ENCODE results near the gene CXXC5.

Gene CXXC5

GRCh38 chr5:139682016-139682975 is 34.1 kb downstream of the CXXC5 start:
- no peak for DNase-seq

GRCh38 chr5:139683295-139684271 is 35.4 kb downstream of the CXXC5 start:
- DNase-seq, result no peak

- no peak for DNase-seq
Measured at GRCh38 chr5:139684350-139684880, 36.3 kb downstream of the CXXC5 start.

- no peak for DNase-seq
Measured at GRCh38 chr5:139684881-139685749, 37.0 kb downstream of the CXXC5 start.

GRCh38 chr5:139685886-139686285 is 37.7 kb downstream of the CXXC5 start:
- no peak for DNase-seq

GRCh38 chr5:139686356-139686705 is 38.2 kb downstream of the CXXC5 start:
- no peak for DNase-seq

GRCh38 chr5:139686706-139687441 is 38.7 kb downstream of the CXXC5 start:
- DNase-seq, result no peak

GRCh38 chr5:139687656-139688055 is 39.5 kb downstream of the CXXC5 start:
- no peak for DNase-seq

- DNase-seq, result no peak
Measured at GRCh38 chr5:139688088-139688702, 40.0 kb downstream of the CXXC5 start.

GRCh38 chr5:139688751-139689372 is 40.7 kb downstream of the CXXC5 start:
- DNase-seq, result no peak

- DNase-seq, result no peak
Measured at GRCh38 chr5:139689631-139690063, 41.5 kb downstream of the CXXC5 start.

- DNase-seq, result no peak
Measured at GRCh38 chr5:139690064-139690802, 42.1 kb downstream of the CXXC5 start.

GRCh38 chr5:139690803-139691629 is 42.9 kb downstream of the CXXC5 start:
- DNase-seq, result no peak

- DNase-seq, result no peak
Measured at GRCh38 chr5:139692148-139692547, 44.0 kb downstream of the CXXC5 start.

- DNase-seq, result no peak
Measured at GRCh38 chr5:139692679-139693308, 44.6 kb downstream of the CXXC5 start.

- DNase-seq, result no peak
Measured at GRCh38 chr5:139693676-139694364, 45.7 kb downstream of the CXXC5 start.

- DNase-seq, result no peak
Measured at GRCh38 chr5:139694556-139695177, 46.5 kb downstream of the CXXC5 start.
